Measurements from ENCODE around the gene SNX25. TPM values are rescaled to one million over a fixed set of nuclear protein-coding genes. Genes with fewer than 3 reads are reported as not detected.

SNX25 gene
- polyA plus RNA-seq, 1 donor (not counting 4 experiments of a cell fraction or from before 2014, with no cell fraction given): 5.0 TPM

DNA sequence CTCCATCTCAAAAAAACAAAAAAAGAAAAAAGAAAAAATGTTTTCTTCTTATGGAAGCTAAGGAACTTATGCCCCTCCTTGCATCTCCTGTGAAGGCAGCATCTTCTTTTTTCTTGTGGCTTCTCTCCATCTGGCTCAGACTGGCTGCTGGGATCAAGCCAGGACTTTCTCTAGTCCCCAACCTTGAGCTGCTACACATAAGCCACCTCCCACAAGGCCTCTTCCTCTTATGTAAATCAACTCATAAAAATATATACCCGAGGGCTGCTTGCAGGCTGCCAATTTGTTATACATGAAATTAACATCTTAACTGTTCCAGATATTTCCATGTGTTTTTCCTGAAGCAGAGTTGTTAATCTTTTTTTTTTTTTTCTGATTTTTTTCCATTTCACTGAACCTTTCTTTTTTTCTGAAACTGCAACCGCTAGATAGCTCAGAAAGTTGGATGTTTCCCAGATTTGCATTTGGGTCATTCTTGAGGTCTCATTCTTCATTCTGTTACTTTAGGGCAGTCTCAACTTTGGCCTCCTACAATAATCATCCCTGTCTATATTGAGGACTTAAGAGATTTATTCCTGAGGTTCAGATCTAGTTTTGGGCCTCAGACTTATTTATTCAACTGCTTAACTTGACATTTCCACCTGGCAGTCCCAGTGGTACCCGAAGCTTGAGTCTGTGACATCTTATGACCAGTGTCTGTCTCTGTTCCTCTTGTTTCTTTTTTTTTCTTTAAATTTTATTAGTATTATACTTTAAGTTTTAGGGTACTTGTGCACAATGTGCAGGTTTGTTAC lies 10.3 kb downstream of the SNX25 start:
- H3K27me3 ChIP-seq (ENCODE audit: control insufficient read depth, extremely low read depth, insufficient read depth, low read length): no peaks in the 10 kb centered on the region
- DNase-seq (ENCODE audit: low read depth, low spot score) (no peak), FAIRE-seq (no peak)
- H3K9me3 ChIP-seq (ENCODE audit: control insufficient read depth, low read depth, low read length): no peaks in the 10 kb centered on the region
- H4K20me1 ChIP-seq (ENCODE audit: control insufficient read depth, extremely low read depth, insufficient read depth, low read length): no peaks in the 10 kb centered on the region
- no peaks in the 10 kb centered on the region for H3K9me1 ChIP-seq (ENCODE audit: control insufficient read depth, extremely low read depth, insufficient read depth, low read length)
- no peak overlapping the region for H3K4me3 ChIP-seq (ENCODE audit: control insufficient read depth in 2 of 3, extremely low read depth in 1 of 3, insufficient read depth in 2 of 3, low read depth in 1 of 3, low read length in 3 of 3)
- no peak overlapping the region for H3K4me2 ChIP-seq (ENCODE audit: control insufficient read depth, extremely low read depth, insufficient read depth, low read depth, low read length)
- TF ChIP-seq, protein P1, sequence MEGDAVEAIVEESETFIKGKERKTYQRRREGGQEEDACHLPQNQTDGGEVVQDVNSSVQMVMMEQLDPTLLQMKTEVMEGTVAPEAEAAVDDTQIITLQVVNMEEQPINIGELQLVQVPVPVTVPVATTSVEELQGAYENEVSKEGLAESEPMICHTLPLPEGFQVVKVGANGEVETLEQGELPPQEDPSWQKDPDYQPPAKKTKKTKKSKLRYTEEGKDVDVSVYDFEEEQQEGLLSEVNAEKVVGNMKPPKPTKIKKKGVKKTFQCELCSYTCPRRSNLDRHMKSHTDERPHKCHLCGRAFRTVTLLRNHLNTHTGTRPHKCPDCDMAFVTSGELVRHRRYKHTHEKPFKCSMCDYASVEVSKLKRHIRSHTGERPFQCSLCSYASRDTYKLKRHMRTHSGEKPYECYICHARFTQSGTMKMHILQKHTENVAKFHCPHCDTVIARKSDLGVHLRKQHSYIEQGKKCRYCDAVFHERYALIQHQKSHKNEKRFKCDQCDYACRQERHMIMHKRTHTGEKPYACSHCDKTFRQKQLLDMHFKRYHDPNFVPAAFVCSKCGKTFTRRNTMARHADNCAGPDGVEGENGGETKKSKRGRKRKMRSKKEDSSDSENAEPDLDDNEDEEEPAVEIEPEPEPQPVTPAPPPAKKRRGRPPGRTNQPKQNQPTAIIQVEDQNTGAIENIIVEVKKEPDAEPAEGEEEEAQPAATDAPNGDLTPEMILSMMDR (optimal IDR thresholded peaks at IDR 0.05 in 1 of 3, IDR thresholded peaks at IDR 0.05 in 1 of 3, conservative IDR thresholded peaks at IDR 0.05 in 1 of 3; ENCODE audit: extremely low read depth in 1 of 3, insufficient read depth in 2 of 3, low read length in 3 of 3): no peak
- TF ChIP-seq EZH2 (IDR thresholded peaks at IDR 0.05; ENCODE audit: low read length): no peak
- H2AFZ ChIP-seq (ENCODE audit: control insufficient read depth, low read length): no peak overlapping the region
- no peaks in the 10 kb centered on the region for H3K36me3 ChIP-seq (ENCODE audit: control insufficient read depth in 2 of 2, extremely low read depth in 1 of 2, insufficient read depth in 2 of 2, low read length in 2 of 2)
- dilution Hi-C loops (cut with MboI; ENCODE audit: extremely low pct_ligation_motif_present, low sequenced_read_pairs): no loop called here
- H3K79me2 ChIP-seq (ENCODE audit: control insufficient read depth, insufficient read depth, low read length): no peaks in the 10 kb centered on the region
- H3K27ac ChIP-seq (ENCODE audit: control insufficient read depth, insufficient read depth, low read length): no peak overlapping the region
- H3K4me1 ChIP-seq (ENCODE audit: control insufficient read depth, extremely low read depth, insufficient read depth, low read length): peaks cover 5% of the 10 kb centered on the region
- H3K9ac ChIP-seq (ENCODE audit: control insufficient read depth, extremely low read depth, insufficient read depth, low read length): no peak overlapping the region

DNA sequence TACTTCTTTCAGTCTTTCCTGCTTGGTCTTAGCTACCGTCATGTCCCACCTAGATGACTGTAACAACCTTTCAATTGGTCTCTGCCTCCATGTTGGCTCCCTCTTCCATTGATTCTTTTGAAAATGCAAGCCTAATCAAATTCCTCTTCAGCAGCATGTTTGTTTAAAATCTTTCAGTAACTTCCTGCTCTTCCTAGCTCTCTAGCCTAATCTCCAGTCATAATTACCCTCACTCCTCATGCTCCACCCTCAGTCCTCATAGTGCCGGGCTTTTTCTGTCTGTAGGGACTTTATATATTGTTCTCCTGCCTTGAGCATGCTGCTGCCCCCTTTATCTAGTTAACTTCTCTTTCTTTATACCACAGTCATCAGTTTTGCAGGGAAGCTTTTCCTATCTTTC lies 12.1 kb downstream of the SNX25 start:
- Histone ChIP-seq H3K79me2 (ENCODE audit: control insufficient read depth, insufficient read depth, low read length) (no peaks in the 10 kb centered on the region), H3K4me3 (ENCODE audit: control insufficient read depth in 2 of 3, extremely low read depth in 1 of 3, insufficient read depth in 2 of 3, low read depth in 1 of 3, low read length in 3 of 3) (no peak overlapping the region), H3K27me3 (ENCODE audit: control insufficient read depth, extremely low read depth, insufficient read depth, low read length) (no peaks in the 10 kb centered on the region), H2AFZ (ENCODE audit: control insufficient read depth, low read length) (no peak overlapping the region), H3K4me2 (ENCODE audit: control insufficient read depth, extremely low read depth, insufficient read depth, low read depth, low read length) (no peak overlapping the region), H3K36me3 (ENCODE audit: control insufficient read depth in 2 of 2, extremely low read depth in 1 of 2, insufficient read depth in 2 of 2, low read length in 2 of 2) (no peaks in the 10 kb centered on the region), H3K9ac (ENCODE audit: control insufficient read depth, extremely low read depth, insufficient read depth, low read length) (no peak overlapping the region), H3K27ac (ENCODE audit: control insufficient read depth, insufficient read depth, low read length) (no peak overlapping the region), H3K9me3 (ENCODE audit: control insufficient read depth, low read depth, low read length) (no peaks in the 10 kb centered on the region), H4K20me1 (ENCODE audit: control insufficient read depth, extremely low read depth, insufficient read depth, low read length) (no peaks in the 10 kb centered on the region), H3K4me1 (ENCODE audit: control insufficient read depth, extremely low read depth, insufficient read depth, low read length) (peaks cover 5% of the 10 kb centered on the region), H3K9me1 (ENCODE audit: control insufficient read depth, extremely low read depth, insufficient read depth, low read length) (no peaks in the 10 kb centered on the region)
- dilution Hi-C loops (cut with MboI; ENCODE audit: extremely low pct_ligation_motif_present, low sequenced_read_pairs): no loop called here
- TF ChIP-seq, protein P1 (optimal IDR thresholded peaks at IDR 0.05 in 1 of 3, IDR thresholded peaks at IDR 0.05 in 1 of 3, conservative IDR thresholded peaks at IDR 0.05 in 1 of 3; ENCODE audit: extremely low read depth in 1 of 3, insufficient read depth in 2 of 3, low read length in 3 of 3): no peak
- no peak for TF ChIP-seq EZH2 (IDR thresholded peaks at IDR 0.05; ENCODE audit: low read length)
- DNase-seq (ENCODE audit: low read depth, low spot score): no peak
- no peak for FAIRE-seq
